HG02973 (cell line): ENCODE results near the gene ACTBL2.
A peak's percentile ranks its signal among the peaks of the same experiment; 100 is the strongest.
"Not testable (repeated sequence)": the region's sequence is repeated elsewhere in the genome, so short reads cannot be mapped to it uniquely, and the experiment has no call there.

Source experiments
- ATAC-seq: cut with Tn5 transposase; IDR thresholded peaks from one replicate; pipeline ENCODE4 v1.9.1; 2021; ENCODE audit warnings: moderate library complexity; ENCODE audit not compliant: unreplicated experiment

Gene ACTBL2

GRCh38 chr5:57482671-57483106 is at the start of gene ACTBL2:
Gene ACTBL2, minus strand, starts transcription at chr5:57482811. Its CDS starts 104 bp downstream, at chr5:57482707.
- ATAC-seq = no peak

GRCh38 chr5:57531333-57531732 is 48.7 kb upstream of the ACTBL2 start:
- ATAC-seq = peak; percentile 52

- peak; percentile 73 for ATAC-seq
Measured at GRCh38 chr5:57529864-57530263, 47.3 kb upstream of the ACTBL2 start.

GRCh38 chr5:57527870-57528269 is 45.3 kb upstream of the ACTBL2 start:
- ATAC-seq = no peak

- no peak for ATAC-seq
Measured at GRCh38 chr5:57524348-57525060, 41.9 kb upstream of the ACTBL2 start.

GRCh38 chr5:57522477-57522876 is 39.9 kb upstream of the ACTBL2 start:
- ATAC-seq = not testable (repeated sequence)

GRCh38 chr5:57518415-57518814 is 35.8 kb upstream of the ACTBL2 start:
- not testable (repeated sequence) for ATAC-seq

GRCh38 chr5:57517250-57517649 is 34.6 kb upstream of the ACTBL2 start:
- no peak for ATAC-seq

GRCh38 chr5:57513785-57514184 is 31.2 kb upstream of the ACTBL2 start:
- no peak for ATAC-seq

GRCh38 chr5:57511321-57511720 is 28.7 kb upstream of the ACTBL2 start:
- ATAC-seq = no peak

GRCh38 chr5:57509501-57510260 is 27.1 kb upstream of the ACTBL2 start:
- no peak for ATAC-seq

- ATAC-seq = no peak
Measured at GRCh38 chr5:57508211-57508610, 25.6 kb upstream of the ACTBL2 start.

- ATAC-seq = no peak
Measured at GRCh38 chr5:57505272-57506200, 22.9 kb upstream of the ACTBL2 start.

- no peak for ATAC-seq
Measured at GRCh38 chr5:57504357-57504756, 21.7 kb upstream of the ACTBL2 start.

- ATAC-seq = no peak
Measured at GRCh38 chr5:57503433-57503832, 20.8 kb upstream of the ACTBL2 start.

GRCh38 chr5:57501414-57502201 is 19.0 kb upstream of the ACTBL2 start:
- no peak for ATAC-seq

- peak; percentile 89 for ATAC-seq
Measured at GRCh38 chr5:57499262-57500050, 16.8 kb upstream of the ACTBL2 start.

GRCh38 chr5:57497733-57498132 is 15.1 kb upstream of the ACTBL2 start:
- no peak for ATAC-seq

- ATAC-seq = no peak
Measured at GRCh38 chr5:57495285-57496086, 12.9 kb upstream of the ACTBL2 start.
